Renal cortex interstitium (tissue), 15 donors: ENCODE measurements around the gene PLCD1. TPM values are rescaled to one million over a fixed set of nuclear protein-coding genes. Genes with fewer than 3 reads are reported as not detected.
A peak's percentile ranks its signal among the peaks of the same experiment; 100 is the strongest.
"Not testable (repeated sequence)": the region's sequence is repeated elsewhere in the genome, so short reads cannot be mapped to it uniquely, and the experiment has no call there.

Source experiments
- DNase-seq, 11 donors: peaks; one replicate each; pipeline ENCODE4 v3.0.0-alpha.2; 2013; ENCODE audit warnings: low read depth in 9 of 11, low spot score in 4 of 11; ENCODE audit errors: extremely low read depth in 1 of 11
- long read RNA-seq, 16 experiments: transcript quantifications; one replicate each; lab custom pipeline, GENCODE V29; 2026
- polyA plus RNA-seq, 3 donors: library from polyadenylated mRNA; unstranded; fragments of 120-200 nt; gene quantifications; one replicate each; pipeline ENCODE4 v1.2.1, GENCODE V29; 2013; ENCODE audit not compliant: insufficient read length in 3 of 3

The PLCD1 gene
- polyA plus RNA-seq = 10 to 100 TPM; 21.6 to 23.2 (median 21.9) TPM
- long read RNA-seq, donor 1 = 0 reads
- long read RNA-seq, donor 2, partial matches to known transcripts = 0 of 1 reads
- long read RNA-seq, donor 2, other reads (novel, unspliced or antisense) = 0 of 1 reads
- long read RNA-seq, donor 3, partial matches to known transcripts = 0 of 5 reads
- long read RNA-seq, donor 3, other reads (novel, unspliced or antisense) = 0 of 5 reads
- long read RNA-seq, donor 4, partial matches to known transcripts = 0 of 2 reads
- long read RNA-seq, donor 4, other reads (novel, unspliced or antisense) = 0 of 2 reads
- long read RNA-seq, donor 5 = 0 reads
- long read RNA-seq, donor 6, transcript PLCD1-201 (15 exons, 2,769 nt) = major isoform, 5 of 6 reads
- long read RNA-seq, donor 6, partial matches to known transcripts = 0 of 6 reads
- long read RNA-seq, donor 6, other reads (novel, unspliced or antisense) = 0 of 6 reads
- long read RNA-seq, donor 7, partial matches to known transcripts = 0 of 3 reads
- long read RNA-seq, donor 7, other reads (novel, unspliced or antisense) = 0 of 3 reads
- long read RNA-seq, donor 8, partial matches to known transcripts = 0 of 3 reads
- long read RNA-seq, donor 8, other reads (novel, unspliced or antisense) = 0 of 3 reads
- long read RNA-seq, donor 9, partial matches to known transcripts = 0 of 3 reads
- long read RNA-seq, donor 9, other reads (novel, unspliced or antisense) = 0 of 3 reads
- long read RNA-seq, donor 10, partial matches to known transcripts = 0 of 1 reads
- long read RNA-seq, donor 10, other reads (novel, unspliced or antisense) = 0 of 1 reads
- long read RNA-seq, donor 11, partial matches to known transcripts = 0 of 3 reads
- long read RNA-seq, donor 11, other reads (novel, unspliced or antisense) = 0 of 3 reads
- long read RNA-seq, donor 12, partial matches to known transcripts = 0 of 2 reads
- long read RNA-seq, donor 12, other reads (novel, unspliced or antisense) = 0 of 2 reads
- long read RNA-seq, donor 13, partial matches to known transcripts = 0 of 6 reads
- long read RNA-seq, donor 13, other reads (novel, unspliced or antisense) = 0 of 6 reads
- long read RNA-seq, donor 14, partial matches to known transcripts = 0 of 3 reads
- long read RNA-seq, donor 14, other reads (novel, unspliced or antisense) = 0 of 3 reads
- long read RNA-seq, donor 15 = 0 reads
- long read RNA-seq, donor 16, partial matches to known transcripts = 11 of 14 reads
- long read RNA-seq, donor 16, other reads (novel, unspliced or antisense) = 0 of 14 reads

DNA sequence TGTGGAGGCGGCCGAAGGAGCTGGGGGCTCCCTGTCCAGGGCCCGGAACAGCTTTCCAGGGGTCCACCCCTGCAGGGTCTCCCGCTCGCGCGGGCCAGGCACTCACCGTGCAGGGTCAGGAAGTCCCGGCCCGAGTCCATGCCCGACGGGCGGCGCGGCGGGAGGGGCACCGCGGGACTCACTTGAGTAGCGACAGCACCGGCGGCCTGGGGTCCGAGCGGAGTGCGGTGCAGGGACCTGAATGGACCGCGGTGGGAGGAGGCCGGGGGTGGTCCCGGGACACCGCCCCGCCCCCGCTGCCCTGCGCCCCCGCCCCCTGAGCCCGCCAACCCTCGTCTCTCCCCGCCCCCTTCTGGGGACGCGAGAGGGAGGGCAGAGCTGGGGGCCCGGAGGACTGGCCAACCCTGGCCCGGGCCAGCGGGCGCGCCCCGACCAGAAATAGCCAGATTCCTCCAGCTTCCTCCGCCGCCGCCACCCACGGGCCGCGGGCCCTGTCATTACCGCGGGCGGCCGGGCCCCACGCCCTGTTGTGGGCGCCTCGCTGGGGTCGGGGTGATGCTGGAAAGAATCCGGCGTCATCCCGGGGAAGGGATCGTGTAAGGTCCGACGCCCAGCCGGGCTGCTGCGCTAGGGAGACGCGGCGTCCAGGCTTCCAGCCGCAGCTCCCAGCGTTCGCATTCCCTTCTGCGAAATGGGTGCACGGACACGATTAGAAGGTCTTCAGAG, at the start of gene PLCD1:
Gene PLCD1 (minus strand): TSS at position 243 of the 726 bp plus-strand sequence. CDS start 103 bp downstream, at position 140.
- peak in 7 of 11 donors; percentile 54 to 79 (median 73) for DNase-seq

GRCh38 chr3:38077073-38077472, 47.6 kb upstream of the PLCD1 start:
- DNase-seq = not testable (repeated sequence)

DNA sequence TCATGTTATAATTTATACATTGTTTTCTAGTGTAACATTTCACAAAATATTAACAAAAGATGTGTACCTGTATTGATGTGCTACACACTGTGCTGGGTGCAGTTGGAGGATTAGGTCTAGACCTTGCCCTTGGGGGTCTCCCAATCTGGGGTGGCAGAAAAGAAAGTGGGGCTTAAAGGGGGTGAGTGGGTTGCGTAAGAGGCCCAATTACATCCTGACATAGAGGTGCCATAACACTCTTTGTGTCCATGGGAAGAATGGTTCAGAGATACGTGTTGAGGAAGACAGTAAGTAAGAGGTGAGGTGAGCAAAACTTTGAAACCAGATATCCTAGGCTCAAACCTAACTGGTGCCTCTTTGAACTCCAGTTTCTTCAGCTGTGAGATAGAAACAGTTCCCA, 40.6 kb upstream of the PLCD1 start:
- no peak for DNase-seq

DNA sequence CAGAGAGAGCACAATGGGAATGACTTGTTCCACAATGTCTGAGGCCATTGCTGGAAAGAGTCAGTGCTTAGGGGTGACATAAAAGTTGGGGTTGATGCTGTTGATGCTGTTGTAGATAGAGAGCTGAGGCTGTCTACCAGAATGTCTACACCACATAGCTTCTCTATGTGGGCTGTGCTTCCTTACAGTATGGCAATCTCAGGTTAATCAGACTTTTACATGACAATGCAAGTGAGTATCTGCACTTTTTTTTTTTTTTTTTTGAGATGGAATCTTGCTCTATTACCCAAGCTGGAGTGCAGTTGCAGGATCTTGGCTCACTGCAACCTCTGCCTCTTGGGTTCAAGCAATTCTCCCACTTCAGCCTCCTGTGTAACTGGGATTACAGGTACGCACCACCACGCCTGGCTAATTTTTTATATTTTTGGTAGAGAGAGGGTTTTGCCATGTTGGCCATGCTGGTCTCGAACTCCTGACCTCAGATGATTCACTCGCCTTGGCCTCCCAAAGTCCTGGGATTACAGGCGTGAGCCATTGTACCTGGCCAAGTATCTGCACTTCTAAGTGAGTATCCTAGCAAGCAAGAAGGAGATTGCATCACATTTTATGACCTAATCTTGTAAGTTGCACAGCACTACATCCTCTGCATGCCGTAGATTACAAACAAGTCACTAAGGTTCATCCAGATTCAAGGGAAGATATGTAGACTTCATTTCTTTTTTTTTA, 38.2 kb upstream of the PLCD1 start:
- no peak for DNase-seq

DNA sequence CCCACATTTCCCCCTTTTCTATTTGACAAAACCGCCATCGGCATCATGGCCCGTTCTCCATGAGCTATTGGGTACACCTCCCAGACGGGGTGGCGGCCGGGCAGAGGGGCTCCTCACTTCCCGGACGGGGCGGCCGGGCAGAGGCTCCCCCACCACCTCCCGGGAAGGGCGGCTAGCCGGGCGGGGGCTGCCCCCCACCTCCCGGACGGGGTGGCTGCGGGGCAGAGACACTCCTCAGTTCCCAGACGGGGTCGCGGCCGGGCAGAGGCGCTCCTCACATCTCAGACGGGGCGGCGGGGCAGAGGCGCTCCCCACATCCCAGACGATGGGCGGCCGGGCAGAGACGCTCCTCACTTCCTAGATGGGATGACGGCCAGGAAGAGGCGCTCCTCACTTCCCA, 35.0 kb upstream of the PLCD1 start:
- DNase-seq = not testable (repeated sequence)

- no peak for DNase-seq
Observed at GRCh38 chr3:38062809-38063208, 33.4 kb upstream of the PLCD1 start.

- DNase-seq = no peak
Observed at GRCh38 chr3:38059591-38059990, 30.1 kb upstream of the PLCD1 start.

DNA sequence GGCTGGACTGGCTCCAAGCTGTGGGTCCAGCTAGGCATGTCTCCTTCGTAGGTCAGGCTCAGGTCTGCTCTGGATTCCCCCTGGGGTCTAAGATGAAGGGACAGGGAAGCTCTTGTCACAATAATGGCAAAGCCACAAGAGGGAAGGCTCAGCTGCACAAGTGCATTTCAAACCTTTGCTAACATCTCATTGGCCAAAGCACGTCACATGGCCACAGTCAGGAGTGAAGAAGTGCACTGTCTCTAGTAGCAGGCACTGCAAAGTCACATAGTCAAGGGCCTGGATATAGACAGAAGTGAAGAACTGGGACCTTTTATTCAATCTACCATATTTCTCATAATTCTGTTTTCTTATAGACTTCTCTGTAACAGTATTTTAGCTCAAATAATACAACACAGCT, 29.7 kb upstream of the PLCD1 start:
- DNase-seq = no peak

DNA sequence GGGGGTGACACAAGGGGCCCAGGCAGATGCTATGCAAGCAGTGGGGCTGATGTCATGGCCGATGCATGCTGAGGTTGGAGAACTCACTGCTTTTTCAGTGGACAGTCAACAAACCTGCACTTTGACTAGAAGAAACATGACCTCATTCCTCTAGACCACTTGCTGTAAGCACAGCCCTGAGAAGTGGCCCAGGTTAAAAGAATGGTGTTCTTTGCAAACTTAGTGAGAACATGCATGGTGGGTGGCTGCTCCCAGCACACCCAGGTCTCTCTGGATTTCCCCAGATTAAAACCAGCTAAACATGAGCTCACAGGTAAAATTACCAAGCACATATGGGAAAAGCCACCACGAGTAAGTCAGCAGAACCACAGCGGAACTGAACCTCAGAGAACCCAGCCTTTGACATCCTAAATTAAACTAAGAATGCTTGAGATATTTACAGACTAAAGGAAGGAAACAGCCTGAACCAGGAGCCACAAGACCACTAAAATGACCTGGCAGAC, 25.1 kb upstream of the PLCD1 start:
- no peak for DNase-seq

- DNase-seq = not testable (repeated sequence)
Observed at GRCh38 chr3:38053813-38054498, 24.5 kb upstream of the PLCD1 start.

DNA sequence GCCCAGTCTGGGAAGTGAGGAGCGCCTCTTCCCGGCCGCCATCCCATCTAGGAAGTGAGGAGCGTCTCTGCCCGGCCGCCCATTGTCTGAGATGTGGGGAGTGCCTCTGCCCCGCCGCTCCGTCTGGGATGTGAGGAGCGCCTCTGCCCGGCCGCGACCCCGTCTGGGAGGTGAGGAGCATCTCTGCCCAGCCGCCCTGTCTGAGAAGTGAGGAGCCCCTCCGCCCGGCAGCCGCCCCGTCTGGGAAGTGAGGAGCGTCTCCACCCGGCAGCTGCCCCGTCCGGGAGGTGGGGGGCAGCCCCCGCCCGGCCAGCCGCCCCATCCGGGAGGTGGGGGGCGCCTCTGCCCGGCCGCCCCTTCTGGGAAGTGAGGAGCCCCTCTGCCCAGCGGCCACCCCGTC, 23.8 kb upstream of the PLCD1 start:
- DNase-seq = not testable (repeated sequence)

DNA sequence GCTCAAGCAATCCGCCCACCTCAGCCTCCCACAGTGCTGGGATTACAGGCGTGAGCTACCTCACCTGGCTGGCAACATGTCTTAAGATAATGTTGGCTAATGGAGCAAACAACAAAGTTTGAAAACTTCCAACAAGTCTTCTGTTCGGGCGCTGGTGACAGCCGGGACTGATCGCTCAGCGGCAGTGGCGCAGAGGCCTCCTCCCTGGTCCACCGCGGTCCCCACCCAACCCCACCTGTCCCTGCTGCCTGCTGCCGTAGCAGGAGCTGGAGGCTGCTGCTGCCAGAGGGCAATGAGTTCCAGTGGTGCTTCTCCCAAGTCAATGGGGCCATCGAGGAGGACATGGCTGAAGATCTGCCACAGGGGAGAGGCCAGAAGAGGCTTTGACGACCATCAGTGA, 21.7 kb upstream of the PLCD1 start:
- no peak for DNase-seq

- no peak for DNase-seq
Observed at GRCh38 chr3:38049358-38050126, 20.1 kb upstream of the PLCD1 start.

- DNase-seq = no peak
Observed at GRCh38 chr3:38047896-38048295, 18.5 kb upstream of the PLCD1 start.

DNA sequence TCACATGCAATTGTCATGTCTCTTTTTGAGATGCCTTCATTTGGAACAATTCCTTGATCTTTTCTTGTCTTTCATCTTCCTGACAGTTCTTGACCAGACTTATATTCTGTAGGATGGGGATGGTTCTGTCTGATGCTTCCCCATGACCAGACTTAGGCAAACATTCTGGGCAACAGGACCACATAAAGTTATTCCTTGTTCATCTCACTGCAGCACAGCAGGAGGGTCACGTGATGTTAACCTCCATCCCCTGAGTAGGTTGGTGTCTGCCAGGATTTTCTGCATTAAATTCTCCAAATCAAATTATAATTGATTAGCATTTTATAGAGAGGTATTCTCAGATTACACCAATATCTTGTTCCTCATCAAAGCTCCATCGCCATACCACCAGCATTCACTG, 17.4 kb upstream of the PLCD1 start:
- no peak for DNase-seq

GRCh38 chr3:38046027-38046426, 16.6 kb upstream of the PLCD1 start:
- no peak for DNase-seq

DNA sequence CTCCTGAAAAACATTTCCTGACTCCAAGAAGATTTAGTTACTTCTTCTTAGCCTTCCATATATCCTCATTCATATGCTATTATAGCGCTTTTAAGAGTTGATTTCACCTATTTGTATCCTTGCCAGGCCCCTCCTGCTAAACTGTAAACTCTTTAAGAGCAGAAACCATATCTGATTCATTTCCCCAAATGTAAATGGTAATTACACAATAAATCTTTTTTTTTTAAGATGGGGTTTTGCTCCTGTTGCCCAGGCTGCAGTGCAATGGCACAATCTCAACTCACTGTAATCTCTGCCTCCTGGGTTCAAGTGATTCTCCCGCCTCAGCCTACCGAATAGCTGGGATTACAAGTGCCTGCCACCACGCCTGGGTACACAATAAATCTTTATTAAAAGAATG, 14.0 kb upstream of the PLCD1 start:
- no peak for DNase-seq
